NCI-H345 treated with DMSO at 0.1 percent for 48 hours (cell line): ENCODE measurements around the gene LMX1B.
A peak's percentile ranks its signal among the peaks of the same experiment; 100 is the strongest.
"Not testable (repeated sequence)": the region's sequence is repeated elsewhere in the genome, so short reads cannot be mapped to it uniquely, and the experiment has no call there.

Experiments used
- DNase-seq: peaks from one replicate; lab custom pipeline; 2025; ENCODE audit not compliant: unreplicated experiment; lab: John Stamatoyannopoulos, UW

Gene LMX1B

DNA sequence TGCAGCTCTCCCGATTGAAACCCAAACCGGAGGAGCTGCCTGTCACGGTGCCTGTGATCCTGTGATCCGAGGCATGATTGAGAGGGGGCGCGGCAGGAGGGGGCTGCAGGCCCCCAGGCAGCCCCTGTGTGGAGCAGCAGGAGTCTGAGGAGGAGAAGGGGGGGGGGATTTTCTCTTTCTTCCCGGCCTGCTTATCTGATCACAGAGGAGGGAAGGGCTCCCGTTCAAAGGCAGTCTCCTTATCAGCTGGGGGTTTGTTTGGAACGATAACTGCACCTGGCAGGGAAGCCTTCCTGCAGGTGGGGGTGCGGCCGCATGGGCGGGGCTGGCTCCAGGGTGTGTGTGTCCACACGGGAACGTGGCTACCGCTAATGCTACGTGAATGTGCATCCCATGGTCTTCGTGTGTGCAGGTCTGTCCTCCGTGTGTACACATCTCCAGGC is 38.4 kb downstream of the LMX1B start:
- DNase-seq: no peak

DNA sequence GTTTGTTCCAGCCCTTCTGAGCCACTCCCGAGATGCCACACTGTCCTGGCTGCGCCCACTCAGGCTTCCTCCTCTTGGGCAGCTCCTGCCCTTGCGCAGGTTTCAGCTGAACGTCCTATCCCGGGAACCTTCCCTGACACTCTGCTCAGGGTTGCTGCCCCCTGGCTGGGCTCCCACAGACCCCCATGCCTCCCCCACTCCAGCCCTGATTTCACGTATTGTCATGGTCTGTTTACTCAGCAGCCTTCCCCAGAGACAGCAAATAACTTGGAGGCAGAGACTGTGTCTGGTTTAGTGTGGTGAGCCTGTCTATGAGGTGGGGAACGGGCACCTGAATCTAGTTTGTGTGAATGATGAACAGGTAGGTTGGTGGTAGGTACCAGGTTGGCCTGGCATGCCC is 40.4 kb downstream of the LMX1B start:
- DNase-seq: no peak

GRCh38 chr9:126656214-126656613 is 42.5 kb downstream of the LMX1B start:
- not testable (repeated sequence) for DNase-seq

- DNase-seq: no peak
These were observed 44.6 kb downstream of the LMX1B start for GRCh38 chr9:126658201-126658825.

- DNase-seq: no peak
These were observed 45.3 kb downstream of the LMX1B start for GRCh38 chr9:126658956-126659555.

DNA sequence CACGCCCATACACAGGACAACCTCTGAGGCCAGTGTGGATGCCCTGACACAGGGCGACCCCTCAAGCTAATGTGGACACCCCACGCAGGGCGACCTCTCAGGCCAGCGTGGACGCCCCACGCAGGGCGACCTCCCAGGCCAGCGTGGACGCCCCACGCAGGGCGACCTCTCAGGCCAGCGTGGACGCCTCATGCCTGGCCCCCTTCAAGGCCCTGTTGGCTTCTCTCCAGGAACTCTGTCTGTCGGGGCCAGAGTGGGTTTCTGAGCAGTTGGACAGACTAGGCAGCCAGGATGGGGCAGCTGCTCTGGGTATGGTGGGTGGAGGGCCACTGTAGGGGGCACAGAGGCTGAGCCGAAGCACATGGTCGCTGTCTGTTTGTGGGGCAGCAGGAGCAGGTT is 47.4 kb downstream of the LMX1B start:
- DNase-seq: no peak

DNA sequence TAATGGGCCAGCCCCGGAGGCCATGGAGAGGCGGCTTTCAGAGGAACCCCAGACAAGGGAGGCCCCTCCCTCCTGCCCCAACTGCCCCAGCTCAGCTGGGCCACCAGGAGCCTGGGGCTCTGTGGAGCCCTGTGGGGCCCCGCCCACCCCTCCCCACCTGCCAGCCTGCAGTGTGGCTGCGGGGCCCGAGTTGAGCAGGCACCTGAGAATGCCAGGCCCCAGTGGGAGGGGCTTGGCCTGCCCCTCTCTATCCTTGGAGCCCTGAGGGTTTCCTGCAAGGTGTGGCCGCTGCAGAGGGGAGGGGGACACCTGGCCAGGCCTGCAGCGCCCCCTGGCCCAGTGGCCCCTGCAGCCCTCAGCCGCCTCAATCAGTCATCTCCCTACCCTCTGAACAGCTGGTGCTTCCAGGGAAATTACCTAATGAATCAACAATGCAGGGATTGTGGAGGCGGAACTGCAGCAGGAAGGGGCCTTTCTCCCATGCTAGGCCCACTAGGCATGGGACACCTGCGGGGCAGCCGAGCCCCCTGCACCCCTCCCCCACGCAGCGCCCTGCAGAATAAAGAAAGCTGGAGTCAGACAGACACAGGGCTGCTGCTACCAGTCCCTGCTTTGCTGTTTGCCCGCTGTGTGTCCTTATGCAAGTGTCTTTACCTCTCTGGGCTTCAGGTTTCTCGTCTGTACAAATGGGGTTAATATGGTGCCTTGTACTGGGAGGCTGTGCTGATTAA is 48.0 kb downstream of the LMX1B start:
- DNase-seq: no peak

DNA sequence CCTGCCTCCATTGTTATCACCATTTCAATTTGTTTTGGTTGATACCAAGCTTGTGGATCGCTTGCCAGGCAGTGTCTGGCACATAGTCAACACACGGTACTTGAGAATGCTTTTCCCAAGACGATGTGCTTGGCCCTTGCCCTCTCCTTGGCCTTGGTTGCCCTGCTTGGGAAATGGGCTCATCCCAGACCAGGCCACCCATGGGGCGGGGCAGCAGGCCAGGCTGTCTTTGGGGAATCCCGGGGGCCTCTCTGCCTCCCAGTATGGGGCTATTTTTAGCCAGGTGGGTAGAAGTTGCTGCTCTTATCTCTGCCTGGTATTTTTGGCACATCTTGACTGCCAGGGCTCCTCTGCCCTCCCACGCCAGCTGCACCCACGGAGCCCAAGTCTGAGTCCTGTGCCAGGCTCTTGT is 49.9 kb downstream of the LMX1B start:
- DNase-seq: no peak

DNA sequence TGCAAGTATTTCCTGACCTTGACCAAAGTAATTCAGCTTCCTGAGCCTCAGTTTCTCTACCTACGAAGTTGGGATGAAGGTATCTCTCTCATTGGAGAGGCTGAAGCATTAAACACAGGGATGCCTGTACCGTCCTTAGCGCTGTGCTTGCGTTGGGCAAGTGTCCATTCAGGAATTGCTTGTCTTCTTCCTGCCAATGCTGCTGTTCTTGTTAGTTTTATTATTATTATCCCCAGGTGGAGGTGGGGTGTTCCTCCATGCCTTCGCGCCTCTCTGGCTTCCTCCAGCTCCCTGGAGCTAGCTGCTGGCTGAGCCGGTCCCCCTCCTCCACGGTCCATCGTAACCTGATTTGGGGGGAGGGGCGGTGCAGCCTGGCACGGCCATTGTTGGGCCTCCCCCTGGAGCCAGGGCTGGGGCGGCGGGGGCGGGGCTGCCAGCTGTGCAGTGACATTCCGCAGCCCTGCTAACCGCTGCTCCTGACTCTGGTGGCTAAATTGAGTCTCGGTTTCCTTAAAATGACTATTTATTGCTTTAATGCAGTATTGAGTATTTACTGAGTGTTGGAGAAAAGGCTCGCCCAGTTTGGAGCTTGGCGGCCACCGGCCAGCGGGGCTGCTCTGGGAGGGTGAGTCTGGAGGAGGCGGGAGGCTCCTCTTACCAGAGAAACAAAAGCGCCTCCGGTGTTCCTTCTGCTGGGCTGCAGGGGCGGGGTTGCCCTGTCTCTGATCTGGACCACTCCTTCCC is 51.3 kb downstream of the LMX1B start:
- no peak for DNase-seq

- no peak for DNase-seq
These were observed 51.9 kb downstream of the LMX1B start for GRCh38 chr9:126665644-126666035.

- no peak for DNase-seq
These were observed 52.6 kb downstream of the LMX1B start for GRCh38 chr9:126666155-126666803.

DNA sequence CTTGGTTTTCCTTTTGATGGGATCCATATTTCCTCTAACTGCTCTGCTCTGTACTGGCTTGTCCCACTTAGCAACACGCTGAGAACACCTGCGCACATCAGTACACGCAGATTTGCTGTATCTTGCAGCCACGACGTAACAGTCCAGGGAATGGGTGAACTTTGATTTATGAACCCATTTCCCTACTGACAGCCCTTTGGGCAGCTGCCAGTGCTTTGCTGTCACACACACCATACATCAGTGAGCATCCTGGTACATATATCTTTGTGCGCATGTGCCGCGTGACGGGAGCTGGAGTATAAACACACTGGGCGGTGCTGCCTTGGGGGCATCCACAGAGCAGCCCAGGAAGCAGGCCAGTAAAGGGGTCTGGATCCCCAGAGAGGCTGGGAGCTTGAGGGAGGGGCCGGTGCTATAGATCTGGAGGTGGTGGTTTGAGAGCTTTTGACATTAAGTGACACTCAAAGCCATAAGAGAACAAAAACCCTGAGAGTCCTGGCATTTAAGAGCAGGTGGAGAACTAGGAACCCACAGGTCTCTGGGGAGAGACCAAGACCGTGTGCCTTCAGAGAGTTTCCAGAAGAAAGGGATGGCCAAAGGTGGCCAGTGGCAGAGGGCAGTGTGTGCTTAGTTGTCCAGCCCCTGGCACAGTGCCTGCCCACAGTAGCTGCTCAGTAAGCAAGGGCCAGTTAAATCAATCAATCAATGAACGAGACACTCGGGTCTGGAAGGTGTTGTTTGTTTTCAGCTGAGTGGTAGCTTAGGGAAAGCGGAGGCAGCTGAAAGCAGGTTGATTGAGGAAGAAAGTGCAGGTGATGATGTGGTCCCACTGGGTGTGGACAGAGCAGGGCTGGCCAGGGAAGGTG is 53.7 kb downstream of the LMX1B start:
- DNase-seq: peak; percentile 81

GRCh38 chr9:126668058-126668457 is 54.3 kb downstream of the LMX1B start:
- DNase-seq: no peak

DNA sequence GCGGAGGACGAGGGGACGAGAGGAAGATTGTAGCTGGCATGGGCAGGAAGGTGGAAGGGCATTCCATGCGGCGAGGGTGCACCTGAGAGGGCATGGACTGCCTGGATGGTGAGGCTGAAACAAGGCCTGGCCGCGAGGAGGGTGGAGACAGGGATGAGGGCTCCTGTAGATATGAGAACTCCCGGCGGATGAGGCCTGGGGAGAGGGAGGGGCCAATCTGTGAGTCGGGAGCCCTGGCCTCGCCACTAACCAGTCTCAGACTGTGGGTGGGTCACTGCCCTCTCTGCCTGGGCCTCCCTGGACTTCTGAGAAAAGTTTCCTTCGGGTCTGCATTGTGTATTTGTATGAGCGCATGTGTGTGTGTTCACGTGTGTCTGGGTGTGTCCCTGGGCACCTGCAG is 55.4 kb downstream of the LMX1B start:
- DNase-seq: no peak

DNA sequence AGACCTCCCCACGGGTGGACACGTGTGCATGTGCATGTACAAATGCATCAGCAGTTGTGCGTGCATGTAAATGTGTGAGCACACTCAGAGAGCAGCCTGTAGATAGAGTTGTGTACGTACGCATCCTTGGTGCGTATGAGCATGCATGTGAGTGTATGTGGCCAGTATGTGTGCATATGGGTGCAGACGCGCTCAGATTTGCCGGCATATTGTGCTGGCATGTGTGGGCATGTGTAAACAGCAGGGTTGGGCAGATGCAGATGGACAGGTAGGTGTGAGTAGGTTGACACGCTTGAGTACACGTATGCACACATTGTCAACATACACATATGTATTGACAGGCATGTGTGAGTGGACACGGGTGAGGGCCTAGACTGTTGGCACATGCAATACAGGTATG is 56.5 kb downstream of the LMX1B start:
- no peak for DNase-seq

- no peak for DNase-seq
These were observed 57.7 kb downstream of the LMX1B start for GRCh38 chr9:126671381-126671831.

GRCh38 chr9:126671983-126672382 is 58.3 kb downstream of the LMX1B start:
- DNase-seq: no peak

GRCh38 chr9:126672634-126673284 is 59.0 kb downstream of the LMX1B start:
- no peak for DNase-seq

GRCh38 chr9:126673689-126674364 is 60.1 kb downstream of the LMX1B start:
- no peak for DNase-seq
